Myocyte (in vitro differentiated cells): ENCODE measurements around the gene TACC2. TPM values are rescaled to one million over a fixed set of nuclear protein-coding genes. Genes with fewer than 3 reads are reported as not detected.

Experiments
- DNase-seq: peaks from one replicate; pipeline ENCODE4 v3.0.0-alpha.2; 2012; ENCODE audit warnings: low read depth
- total RNA-seq: library from RNA; depleted of rRNA; stranded (reverse); fragments of >200 nt; gene quantifications from 2 replicates; pipeline ENCODE4 v1.2.3, GENCODE V29; 2014

Gene TACC2
- total RNA-seq, 1 donor from 2014 or later = 34.1 TPM

DNA sequence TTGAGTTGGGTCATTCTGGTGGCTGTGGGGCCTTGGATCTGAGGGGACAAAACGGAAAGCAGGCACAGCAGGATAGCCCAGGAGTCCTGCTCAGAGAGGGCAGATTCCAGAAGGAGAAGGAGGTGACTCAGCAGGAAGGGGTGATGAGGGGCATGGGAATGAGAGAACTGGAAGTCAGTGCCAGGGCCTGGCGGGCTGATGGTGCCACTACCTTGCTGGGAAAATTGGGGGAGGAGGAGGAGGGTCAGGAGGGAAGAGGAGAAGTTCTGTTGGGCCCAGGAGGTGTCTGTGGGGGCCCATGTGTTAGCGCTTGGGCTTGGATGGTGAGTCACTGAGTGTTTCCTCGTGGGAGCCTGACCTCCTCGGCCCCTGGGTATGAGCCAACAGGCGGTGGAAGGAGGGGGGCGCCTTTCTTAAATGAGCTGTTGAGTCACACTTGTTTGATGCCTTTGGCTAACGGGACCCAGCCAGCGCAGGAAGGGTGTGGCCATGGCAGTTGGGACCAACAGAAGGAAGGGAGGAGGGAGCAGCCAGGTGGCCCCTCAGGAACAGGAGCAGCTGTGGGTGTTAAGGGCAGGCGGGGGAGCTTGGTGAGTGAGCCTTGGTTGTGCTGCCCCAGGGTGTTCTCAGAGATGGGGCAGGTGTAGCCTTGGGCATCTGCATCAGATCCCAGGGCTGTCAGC lies 152.1 kb downstream of the TACC2 start:
- DNase-seq = peak; percentile 98

DNA sequence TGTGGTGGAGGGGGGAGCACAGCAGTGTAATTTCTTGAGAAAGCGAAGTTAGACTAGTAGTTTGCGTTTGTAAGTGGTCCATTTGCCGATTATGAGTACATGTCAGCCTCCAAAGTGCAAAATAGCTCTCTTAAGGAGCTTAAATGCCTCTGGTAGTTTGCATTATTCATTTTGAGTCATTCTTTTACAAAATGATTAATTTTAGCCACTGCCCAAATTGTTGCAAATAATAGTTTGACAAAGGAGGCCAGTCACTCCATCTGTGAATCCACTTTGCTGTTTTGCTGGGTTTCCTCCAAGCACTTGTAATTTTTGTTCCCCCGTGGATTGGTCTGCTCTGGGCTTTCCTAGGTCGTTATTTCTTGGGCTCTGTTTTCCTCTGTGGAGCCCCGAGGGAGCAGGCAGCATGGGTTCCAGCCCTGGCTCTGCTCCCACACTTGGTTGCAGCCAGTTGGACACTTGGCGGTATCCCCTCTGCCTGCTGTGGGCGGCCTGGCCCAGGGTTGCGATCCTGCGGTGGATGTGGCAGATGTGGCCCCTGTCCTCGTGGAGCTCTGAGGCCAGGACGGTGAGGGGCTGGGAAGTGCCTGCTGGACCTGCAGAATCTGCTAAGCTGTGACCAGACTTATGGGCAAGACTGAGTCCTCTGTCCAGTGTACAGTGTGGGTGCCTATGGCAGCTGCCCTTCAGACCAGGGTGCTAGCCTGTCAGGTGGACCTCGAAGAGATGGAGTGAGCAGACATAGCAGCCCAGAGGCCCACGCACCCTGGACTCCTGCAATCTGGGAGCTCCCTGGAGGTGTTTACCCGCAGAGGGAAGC lies 153.1 kb downstream of the TACC2 start:
- peak; percentile 71 for DNase-seq

DNA sequence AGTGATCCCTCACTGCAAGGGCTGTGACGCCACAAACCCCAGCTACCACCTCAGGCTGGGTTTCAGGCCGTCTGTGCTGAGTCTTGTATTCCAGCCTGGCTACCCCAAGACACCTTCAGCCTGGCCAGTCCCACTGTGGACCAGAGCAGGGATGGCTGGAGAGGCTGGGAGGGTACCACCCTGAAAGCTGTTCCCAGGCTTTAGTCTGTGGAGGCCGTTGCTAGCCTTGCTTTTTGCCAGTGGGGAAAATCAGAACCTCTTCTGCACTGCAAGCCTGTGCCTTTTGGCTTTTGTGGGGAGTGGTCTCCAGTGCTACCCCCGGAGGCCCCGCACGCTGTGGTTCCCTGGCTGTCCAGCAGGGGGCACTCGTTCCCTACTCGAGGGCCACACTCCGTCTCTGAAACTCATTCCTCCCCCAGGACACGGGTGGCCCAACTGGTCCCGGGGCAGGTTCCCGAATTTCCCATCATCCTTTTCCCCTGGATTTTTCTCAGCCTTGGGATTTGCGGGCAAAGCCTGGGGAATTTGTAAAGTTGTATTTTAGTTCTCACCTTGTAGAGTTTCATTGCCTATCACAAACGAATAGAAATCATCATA lies 153.8 kb downstream of the TACC2 start:
- DNase-seq = no peak

DNA sequence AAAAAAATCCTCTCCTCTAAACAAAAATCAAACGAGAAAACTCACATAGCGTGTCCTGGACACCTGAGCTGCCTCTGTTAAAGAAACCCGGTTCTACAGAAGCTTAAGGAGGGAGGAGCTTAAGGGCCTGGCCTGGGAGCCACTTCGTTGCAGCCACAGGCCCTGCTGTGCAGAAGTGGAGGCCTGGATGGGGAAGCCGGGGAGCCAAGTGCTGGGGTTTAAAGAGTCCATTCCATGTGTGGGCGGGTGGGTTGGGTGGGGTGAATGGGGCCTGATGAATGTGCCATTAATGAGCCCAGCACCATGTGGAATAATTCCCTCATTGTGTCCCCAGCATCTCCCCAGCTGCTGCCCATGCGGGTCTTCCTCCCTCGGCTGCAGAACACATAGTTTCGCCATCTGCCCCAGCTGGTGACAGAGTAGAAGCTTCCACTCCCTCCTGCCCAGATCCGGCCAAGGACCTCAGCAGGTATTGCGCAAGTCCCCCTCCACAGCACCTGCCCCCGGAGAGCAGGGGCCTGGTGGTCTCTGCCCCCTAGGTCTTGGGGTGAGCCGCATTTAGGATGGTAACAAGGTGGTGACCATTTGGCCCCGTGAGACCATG lies 154.4 kb downstream of the TACC2 start:
- DNase-seq = no peak

DNA sequence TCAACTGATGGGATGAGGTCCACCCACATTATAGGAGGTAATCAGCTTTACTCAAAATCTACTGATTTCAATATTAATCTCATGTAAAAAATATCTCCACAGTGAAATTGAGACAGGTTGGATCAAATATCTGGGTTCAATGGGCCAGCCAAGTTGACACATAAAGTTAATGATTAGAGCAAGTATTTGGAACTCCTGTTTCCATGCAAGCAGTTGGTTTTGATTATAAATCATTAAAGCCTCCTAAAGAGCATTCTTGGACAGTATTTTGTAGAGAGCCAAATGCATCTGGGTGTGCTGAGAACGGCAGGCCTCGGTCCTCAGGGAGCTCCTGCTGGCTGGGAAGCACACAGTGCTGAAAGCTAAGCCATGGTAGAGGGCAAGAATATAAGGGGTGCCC lies 155.2 kb downstream of the TACC2 start:
- no peak for DNase-seq

GRCh38 chr10:122145113-122145512 lies 156.2 kb downstream of the TACC2 start:
- no peak for DNase-seq

DNA sequence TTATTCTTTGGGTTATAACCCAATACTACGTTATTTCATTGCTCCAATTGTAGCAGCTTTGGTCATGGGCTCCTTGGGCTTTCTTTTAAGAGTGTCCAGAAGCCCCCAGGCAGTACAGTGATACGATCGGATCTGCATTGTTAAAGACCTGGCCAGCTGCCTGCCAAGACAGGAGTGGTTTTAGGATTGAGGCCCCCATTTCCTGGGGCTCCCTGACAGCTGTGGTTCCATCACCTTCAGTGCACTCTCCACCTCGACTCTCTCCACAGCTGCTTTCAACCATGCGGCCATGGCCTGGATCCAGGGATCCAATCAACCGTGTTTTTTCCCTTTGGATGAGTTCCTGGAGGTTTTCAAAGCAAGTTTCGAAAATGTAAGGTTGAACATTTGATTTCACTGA lies 158.7 kb downstream of the TACC2 start:
- no peak for DNase-seq

GRCh38 chr10:122148876-122149560 lies 160.1 kb downstream of the TACC2 start:
- peak; percentile 90 for DNase-seq

GRCh38 chr10:122149561-122150505 lies 160.9 kb downstream of the TACC2 start:
- peak; percentile 60 for DNase-seq

DNA sequence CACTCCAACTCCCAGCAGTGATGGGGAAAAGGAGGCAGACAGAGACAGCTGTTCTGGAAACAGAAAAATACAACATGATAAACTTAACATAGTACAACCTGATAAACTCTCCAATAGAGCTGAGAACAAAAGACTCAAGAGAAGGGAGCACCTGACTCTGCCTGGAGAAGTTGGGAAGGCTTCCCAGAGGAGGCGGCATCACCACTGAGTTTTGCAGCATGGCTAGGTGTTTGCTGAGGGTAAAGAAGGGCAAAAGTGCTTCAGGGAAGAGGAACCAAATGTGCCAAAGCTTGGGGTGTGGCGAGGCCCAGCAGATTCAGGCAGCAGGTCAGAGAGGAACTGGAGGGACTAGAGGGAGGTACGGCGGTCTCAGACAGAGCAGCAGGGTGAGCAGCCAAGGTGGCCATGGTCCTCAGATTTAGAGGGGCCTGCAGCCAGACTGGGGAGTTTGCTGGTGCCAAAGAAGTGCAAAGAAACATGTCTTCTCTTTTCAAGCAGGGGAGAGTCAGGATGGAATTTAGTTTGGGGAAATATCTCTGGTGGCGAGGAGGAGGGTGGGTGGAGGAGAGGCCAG lies 162.2 kb downstream of the TACC2 start:
- no peak for DNase-seq

- DNase-seq = peak; percentile 95
Measured at GRCh38 chr10:122152544-122152943, 163.6 kb downstream of the TACC2 start.

DNA sequence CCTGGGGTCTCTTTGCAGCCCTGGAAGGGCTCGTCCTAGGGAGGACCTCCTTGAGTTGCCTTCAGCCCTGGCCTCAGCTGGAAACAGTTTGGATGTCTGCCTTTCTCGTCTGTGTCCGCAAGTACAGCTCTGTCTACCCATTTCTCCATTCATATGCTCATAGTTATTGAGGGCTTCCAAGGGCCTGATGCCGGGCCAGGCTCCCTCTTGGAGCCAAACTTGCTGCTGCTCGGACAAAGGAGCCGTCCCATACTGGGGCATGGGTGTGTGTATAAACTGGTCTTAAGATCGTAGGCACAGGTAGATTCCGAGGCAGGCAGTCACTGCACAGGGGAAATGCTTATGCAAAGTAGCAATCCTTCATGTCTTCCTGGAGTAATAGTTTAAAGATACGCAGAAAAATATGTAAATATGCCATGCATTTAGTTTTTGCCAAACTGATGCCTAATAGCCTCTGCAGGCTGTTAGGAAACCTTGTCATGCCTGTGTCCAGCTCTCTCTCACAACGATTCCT lies 165.1 kb downstream of the TACC2 start:
- DNase-seq = no peak

- peak; percentile 74 for DNase-seq
Measured at GRCh38 chr10:122154545-122155366, 165.8 kb downstream of the TACC2 start.

- DNase-seq = no peak
Measured at GRCh38 chr10:122157451-122157850, 168.5 kb downstream of the TACC2 start.

DNA sequence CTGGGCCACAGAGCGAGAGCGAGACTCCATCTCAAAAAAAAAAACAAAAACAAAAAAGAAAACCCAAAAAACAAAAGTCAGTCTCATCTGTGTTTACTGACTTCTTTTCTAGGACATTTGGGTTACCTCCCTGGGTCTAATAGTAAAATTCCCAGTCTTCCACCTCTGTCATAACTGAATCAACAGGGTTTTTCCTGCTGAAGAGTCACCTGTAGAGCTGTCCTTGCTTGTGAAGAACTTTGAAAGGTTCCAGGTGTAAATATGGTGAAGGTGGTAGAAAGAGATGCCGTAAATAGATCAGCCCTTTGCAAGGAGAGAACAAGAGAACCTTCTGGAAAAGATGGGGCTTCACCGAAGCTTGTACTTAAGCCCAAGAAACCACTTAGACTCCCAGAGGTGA lies 169.4 kb downstream of the TACC2 start:
- DNase-seq = no peak

- DNase-seq = no peak
Measured at GRCh38 chr10:122159141-122159970, 170.4 kb downstream of the TACC2 start.

- no peak for DNase-seq
Measured at GRCh38 chr10:122161795-122162194, 172.8 kb downstream of the TACC2 start.

GRCh38 chr10:122162671-122163173 lies 173.8 kb downstream of the TACC2 start:
- no peak for DNase-seq
